NCI-H82 (cell line): Measurements from ENCODE around the gene ADSS2.
A peak's percentile ranks its signal among the peaks of the same experiment; 100 is the strongest.
"Not testable (repeated sequence)": the region's sequence is repeated elsewhere in the genome, so short reads cannot be mapped to it uniquely, and the experiment has no call there.

Source experiments
- DNase-seq: peaks from one replicate; lab custom pipeline; 2025; lab: John Stamatoyannopoulos, UW

ADSS2 gene

DNA sequence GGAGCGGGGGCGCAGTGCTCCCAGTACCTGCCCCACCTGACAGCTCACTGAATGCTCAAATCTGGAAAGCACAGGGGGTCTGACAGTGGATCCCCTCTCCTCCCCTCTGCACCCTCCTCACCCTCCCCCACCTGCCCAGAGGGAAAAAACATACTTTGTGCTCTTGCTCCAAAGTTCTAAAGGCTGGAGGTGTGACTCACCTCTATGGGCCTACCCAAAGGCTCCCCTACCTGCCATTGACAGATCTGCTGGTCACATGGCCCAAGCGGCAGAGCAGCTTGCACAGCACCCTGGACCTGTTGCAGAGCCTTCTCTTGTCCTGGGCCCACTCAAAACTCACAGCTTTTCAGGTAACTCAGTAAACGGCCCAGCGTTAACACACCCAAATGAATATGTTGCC lies 55.7 kb downstream of the ADSS2 start:
- DNase-seq = no peak

DNA sequence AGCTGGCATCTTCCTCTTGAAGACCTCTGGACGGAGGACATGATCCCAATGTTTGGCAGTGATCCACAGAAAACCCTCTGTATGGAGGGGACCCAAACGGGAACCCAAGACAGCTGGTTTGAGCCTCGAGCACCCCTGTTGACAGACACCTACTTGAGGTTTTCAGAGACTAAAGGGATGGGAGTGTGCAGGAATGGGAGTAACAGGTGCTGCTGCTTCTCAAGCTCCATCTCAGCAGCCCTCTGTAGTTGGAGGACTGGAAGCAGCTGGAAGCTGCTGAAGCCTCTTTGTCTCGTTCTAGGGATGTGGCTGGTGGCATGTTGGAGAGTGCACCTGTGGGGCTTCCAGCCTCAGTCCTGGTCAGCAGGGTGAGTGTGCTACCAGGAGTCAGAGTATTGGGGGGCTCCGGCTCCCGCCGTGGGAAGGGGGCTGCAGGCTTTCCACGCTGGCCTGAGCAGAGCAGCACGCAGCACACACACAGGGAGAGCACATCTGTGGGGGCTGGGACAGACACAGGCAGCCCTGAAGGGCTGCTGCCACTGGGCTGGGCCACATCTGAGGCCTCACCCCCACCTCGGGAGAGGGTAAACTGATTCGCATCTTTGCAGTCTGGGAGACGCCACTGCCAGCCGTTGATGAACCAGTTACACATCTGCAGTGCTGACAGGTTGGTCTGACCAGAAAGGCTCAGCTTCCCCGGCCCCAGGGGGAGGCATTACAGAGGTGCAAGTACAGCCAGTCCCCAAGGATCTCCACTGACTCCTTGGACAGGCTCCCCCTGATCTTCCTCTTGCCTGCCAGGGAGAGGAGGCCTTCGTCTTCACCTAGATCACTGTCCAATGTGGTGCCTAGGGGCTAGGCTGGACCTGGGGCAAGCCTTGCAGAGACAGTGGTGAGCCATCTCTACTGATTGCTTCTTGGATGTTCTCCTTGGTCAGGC lies 56.6 kb downstream of the ADSS2 start:
- no peak for DNase-seq

DNA sequence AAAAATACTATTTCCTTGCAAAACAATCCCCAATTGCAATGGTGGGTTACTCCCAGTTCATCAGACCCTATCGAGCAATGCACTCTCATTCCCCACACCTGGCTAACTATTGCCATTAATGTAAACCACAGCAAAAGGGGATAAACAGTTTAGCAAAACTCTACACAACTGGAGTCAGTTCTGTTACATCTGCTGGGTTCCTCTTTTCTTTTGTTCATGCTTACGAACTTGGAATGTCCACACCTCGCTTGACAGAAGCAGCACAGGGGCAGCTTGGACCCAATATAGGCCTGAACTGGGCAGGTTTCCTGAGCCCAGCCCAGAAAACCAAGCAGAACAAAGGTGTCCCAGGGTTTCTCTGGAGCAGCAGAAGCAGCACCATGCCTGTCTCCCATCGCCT lies 57.4 kb downstream of the ADSS2 start:
- no peak for DNase-seq

DNA sequence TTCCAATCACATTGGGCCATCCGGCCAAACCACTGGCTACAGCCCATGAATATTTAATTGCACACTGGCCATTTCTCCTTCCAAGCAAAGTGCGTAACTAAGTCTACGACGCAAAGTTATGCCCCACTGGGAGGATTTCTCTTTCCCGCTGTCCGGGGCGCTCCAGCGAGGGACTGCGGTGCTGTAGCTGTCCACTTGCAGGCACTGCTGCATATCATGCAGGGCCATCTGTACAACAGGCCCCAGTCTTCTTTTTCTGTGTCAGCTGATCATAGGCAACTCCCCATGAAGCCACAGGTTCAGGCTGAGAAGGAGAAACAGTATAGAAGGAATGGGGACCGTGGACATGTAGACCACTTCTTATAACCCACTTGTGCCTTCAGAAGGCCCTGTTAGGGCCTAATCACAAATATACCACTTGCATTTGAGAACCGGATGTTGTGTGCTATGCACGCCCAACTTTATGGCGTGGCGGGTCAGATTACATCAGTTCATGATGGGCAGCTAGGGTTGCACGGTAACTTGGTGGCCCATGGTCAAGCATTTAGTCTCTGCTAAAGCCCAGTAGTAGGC lies 58.0 kb downstream of the ADSS2 start:
- DNase-seq = no peak

DNA sequence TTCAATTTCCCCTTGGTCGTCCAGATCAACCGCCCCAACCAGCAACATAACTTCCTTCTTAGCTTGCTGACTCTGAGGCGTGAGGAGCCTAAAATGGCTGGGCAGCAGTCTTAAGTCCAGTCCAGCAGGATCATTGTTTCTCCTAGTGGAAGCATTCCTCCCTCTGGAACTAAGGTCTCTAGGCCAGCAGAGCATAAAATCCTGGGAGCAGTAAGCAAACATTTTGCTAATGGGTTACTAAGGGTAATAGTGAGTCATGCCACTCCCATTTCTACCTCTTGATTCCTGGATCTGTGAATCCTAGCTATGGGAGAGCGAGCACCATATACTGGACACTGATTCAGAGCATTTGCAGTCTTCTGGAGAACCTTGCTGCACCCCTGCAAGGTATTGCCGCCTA lies 59.9 kb downstream of the ADSS2 start:
- no peak for DNase-seq

DNA sequence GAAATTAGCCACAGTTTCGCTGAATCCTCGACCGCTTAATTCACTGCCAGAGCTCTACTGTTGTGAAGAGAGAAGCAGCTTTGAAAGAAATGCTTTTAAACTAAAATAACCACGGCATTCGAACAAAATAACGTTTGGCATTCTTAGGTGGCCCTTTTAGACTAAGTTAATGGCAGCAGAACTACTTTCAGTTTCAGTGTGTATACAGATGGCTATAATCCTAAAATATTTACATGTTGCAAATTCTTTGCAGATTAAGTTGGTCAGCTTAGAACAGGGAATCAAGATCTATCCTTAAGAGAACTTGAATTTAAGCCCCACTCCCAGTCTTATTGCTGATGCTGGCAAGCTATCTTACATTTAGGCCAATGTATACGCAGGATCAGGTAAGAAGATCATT lies 62.7 kb downstream of the ADSS2 start:
- peak; percentile 61 for DNase-seq

DNA sequence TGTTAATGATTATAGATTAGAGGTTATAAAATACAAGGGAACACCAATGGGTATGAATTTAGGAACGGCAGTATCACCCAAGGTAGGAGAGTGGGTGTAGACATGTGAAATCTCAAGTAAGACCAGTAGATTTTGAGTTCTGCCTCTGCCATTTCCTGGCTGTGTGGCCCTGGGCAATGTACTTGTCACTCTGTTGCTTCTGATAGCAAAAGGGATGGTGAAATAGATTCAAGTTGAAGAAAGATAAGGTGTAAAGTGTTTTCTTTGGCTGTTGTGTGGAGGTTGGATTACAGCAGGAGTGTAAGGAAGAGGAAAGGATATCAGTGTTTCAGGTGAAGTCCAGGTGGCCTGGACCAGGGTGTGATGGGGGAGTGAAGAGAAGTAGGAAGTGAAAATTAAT lies 64.3 kb downstream of the ADSS2 start:
- DNase-seq = no peak

DNA sequence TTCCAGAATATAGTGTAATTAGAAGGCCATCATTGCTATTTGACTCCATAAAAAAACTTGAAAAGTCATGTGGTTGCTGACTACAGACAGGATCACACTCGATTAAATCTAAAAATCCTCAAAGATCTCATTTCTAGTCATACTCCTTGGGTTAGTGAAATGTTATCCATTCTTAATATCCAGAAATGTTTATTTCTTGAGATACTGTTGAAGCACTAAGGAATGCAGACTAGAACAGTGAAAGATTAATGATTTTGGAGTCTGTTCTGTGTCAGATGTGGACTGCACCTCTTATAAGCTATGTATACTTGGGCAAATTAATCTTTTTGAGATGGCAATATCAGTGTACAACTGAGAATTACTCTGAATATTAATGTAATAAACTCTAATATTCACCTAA lies 65.1 kb downstream of the ADSS2 start:
- no peak for DNase-seq

DNA sequence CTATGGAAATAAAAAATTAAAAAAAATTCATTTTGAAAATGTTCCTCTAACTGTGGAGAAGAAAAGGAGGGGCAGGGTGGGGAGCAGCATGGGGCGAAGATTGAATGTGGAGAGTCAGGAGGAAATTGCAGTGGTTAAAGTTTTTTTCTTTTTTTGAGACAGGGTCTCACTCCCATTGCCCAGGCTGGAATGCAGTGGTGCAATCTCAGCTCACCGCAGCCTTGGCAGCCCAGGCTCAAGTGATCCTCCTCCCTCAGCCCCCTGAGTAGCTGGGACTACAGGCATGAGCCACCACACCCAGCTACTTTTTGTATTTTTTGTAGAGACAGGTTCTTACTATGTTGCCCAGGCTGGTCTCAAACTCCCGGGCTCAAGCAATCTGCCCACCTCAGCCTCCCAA lies 67.6 kb downstream of the ADSS2 start:
- DNase-seq = no peak

DNA sequence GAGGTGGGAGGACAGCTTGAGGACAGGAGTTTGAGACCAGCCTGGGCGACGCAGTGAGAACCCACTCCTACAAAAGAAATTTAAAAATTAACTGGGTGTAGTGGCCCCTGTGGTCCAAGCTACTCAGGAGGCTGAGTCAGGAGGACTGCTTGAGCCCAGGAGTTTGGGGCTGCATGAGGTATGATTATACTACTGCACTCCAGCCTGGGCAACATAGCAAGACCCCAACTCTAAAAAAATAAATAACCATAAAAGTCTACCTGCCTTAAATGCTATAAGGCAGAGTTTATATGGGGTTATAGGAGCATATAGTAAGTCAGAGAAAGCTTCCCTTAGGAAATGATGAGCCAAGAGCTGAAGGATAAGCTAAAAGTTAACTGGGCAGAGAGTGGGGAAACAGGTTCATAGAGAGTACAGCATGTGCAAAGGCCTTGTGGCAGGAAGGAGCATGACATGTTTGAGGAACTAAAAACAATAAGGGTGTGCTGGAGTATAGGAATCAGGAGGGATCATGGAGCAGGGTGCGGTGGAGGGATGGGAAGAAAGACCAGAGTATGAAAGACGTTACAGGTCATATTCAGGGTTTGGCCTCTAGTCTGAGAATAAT lies 68.3 kb downstream of the ADSS2 start:
- DNase-seq = peak; percentile 26

DNA sequence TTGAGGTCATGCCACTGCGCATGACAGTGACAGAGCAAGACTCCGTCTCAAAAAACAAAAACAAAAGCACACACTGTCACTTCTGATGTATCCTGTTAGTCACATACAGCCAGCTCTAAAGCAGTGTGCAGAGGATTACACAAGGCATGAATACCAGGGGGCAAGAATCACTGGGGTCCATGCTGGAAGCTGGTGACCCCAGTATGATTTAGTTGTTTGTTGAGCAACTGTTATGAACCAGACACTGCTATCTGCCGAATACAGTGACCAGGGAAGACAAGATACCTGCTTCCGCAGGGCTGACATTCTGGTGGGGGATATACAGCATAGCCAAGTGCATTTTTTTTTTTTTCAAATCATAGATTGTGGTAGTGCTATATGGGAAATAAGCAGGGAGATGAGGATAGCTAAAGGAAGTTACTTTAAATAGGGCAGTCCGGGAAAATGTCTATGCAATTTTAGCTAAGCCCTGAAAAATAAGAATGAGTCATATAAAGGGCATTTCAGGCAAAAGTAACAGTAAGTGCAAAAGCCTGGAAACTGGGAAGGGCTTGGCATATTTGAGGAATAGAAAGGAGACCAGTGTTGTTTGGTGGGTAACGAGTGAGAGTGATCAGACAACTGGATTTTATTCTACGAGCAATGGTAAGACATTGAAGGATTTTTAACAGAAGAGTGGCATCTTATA lies 69.7 kb downstream of the ADSS2 start:
- DNase-seq = no peak

DNA sequence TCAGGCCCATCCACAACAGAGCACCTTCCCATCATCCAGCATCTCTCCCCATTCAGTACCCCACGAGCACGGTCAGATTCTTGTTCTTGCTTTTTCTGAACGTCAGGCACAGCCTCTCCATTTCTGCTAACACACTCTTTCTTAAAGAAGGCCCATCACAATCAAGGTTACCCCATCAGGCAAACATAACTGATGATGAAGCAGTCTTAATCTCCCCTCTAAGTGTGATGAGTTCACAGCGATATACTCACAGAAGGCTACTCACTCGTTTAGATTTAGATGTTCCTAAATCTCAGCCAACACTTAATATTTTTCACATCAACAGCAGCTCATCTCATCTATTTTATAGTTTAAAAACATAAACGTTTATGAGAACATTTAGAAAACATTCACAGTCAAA lies 75.6 kb downstream of the ADSS2 start:
- DNase-seq = no peak

DNA sequence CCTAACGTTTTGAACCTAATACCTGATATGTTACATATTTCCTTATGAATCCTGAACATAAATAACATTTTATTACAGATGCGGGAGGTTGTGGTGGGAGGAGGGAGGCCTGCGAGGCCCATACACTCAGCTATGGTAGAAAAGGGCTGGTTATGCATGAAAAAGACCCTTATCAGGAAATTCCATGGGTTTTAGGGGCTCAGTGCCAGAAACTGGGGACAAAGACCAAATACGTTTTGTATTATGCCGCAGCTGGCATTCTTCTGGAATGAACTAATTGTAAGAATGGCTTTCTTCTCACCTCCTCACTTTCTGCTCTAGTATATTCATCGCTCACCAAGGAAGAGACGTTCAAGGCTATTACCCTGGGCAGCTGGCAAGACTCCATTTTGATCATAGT lies 76.7 kb downstream of the ADSS2 start:
- no peak for DNase-seq

DNA sequence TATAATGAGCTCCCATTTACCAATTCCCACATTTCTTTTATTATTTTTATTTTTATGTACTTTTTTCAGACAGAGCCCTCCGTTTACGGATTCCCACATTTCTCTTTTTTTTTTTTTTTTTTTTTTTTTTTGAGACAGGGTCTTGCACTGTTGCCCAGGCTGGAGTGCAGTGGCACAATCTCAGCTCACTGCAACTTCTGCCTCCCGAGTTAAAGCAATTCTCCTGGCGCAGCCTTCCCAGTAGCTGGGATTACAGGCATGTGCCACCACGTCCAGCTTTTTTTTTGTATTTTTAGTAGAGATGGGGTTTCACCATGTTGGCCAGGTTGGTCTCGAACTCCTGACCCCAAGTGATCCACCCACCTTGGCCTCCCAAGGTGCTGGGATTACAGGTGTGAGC lies 77.2 kb downstream of the ADSS2 start:
- DNase-seq = not testable (repeated sequence)

DNA sequence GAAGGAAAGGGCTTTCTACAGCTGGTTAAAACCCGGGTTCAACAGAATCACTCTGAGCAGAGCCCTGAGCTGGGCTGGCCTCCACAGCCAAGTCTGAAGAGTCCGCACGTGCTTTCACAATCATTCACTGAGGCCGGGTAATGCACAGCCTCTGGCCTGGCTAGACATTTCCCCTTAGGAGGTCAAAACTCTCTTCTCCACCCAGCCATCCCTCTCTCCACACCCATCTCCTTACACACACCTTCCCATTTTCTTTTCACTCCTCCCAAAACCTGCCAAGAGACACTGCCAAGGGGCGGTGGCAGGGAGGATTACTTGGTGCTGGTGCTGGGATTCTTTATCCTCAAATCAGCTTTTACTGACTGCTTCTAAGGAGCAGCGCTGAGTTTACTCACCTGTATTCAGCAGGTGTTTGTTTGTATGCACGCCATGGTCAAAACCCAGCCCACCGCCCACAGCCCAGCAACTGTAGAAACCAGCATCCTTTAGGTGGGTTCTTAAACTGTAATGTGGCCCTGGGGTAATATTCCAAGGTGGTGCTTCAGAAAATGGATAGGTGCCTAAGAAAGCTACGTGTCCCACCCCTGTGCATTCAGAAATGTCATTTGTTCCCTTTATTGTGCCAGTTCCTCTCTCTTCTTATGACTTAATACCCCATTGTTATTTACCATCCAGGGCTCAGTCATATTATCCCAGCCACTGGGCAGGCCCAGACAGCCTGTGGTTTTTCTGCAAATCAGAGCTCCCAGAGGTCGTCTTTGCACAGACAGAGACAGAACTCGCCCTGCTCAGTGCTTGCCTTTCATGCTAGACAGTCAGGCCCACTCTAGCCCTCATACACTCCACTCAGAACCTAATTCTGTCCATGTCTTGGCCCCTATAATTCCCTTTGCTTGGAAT lies 80.2 kb downstream of the ADSS2 start:
- DNase-seq = no peak

DNA sequence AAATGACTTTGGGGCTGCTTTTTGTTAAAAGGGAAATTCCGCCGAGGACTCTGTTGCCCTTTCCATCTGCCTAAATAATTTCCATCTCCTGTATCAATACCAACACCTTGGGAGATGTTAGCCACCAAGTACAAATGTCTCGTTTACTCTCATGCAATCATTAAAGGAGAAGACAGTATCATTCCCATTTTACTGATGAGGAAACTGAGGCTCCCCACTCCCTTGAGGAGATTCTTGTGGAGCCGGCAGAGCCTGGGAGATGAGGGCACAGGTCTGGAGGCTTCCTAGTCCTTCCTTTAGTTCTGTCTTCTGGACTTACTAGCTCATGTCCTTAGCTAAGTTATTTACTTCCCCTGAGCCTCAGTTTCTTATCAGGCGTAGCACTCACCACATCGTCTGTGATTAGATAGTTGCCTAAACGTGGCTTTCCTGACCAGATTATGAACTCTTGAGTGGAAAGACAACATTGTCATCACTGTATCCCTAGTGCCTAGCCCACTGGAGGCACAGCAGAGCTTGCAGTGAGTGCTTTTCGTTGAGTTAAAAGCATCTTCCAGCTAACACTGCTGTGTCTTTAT lies 81.6 kb downstream of the ADSS2 start:
- DNase-seq = no peak

DNA sequence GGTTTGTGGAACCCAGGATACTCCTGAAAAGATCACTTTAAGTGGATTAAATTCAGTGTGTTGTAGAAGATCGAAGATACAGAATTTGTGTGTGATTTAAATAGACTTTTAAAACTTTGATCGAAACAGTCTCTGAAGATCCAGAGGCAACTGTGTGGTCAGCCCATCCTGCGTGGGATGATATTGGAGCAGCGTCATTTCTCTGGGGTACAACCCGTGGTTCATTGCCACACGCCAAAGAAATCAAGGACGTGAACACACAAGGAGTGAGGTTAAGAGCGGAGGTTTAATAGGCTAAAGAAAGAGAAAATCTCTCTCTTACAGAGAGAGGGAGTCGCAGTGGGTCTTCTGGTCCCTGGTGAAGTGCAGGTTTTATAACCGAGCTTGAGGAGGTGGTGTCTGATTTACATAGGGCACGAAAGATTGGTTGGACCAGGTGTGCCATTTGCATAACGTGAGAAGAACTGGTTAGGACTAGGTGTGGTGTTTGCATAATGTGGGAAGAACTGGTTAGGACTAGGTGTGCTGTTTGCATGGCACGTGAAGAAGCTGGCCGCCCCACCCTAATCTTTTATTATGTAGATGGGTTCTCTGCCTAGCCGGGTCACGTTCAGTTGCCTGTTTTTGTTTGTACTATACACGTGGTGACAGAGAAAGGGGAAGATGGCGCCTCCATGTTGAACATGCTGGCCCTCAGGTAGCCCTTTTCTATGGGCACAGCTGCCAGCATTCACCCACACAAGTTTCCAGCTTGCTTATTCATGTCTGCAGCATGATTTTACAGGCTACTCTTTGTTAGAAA lies 82.3 kb downstream of the ADSS2 start:
- no peak for DNase-seq

DNA sequence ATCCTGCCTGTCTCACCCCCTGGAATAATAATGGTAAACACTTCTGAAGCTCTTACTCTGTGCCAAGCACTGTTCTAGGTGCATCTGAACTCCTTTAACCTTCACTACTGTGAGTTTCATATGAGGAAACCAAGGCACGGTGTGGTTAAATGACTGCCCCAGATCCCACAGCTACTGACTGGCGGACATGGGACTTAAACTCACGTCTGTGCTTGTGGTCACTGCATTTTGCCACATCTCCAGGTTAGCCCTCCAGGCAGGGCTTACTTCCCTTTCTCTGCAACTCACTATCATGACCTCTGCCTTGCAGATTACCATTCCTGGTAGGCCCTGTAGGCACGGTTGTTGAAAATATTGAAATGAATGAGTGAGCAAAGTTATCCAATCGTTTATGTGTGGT lies 83.4 kb downstream of the ADSS2 start:
- no peak for DNase-seq

DNA sequence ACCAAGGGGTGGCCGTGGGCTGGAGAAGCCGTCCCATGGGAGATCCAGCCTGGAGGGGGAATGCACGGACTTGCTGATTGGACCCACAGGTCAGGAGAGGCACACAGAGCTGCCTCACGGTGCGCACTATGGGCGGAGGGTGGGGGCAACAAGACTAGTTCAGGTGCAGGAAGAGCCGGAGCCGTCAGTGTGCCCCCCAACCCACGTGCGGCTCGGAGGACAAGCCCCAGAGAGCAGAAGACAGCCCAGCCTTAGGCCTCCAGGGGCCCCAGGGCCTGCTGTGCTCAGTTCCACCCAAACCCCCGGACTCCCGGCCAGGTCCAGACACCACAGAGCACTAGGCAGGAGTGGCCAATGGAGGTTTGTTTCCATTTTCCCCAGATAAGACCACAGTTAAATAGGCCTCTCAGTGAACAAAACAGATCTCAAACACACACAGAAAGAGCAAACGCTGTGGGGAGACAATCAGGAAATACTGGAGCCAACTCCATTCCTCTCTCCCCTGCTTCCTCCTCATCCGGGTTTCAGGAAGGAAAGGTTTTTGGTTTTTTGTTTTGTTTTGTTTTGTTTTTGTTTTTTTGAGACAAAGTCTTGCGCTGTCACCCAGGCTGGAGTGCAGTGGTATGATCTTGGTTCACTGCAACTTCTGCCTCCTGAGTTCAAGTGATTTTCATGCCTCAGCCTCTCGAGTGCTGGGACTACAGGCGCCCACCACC lies 84.2 kb downstream of the ADSS2 start:
- DNase-seq = no peak

DNA sequence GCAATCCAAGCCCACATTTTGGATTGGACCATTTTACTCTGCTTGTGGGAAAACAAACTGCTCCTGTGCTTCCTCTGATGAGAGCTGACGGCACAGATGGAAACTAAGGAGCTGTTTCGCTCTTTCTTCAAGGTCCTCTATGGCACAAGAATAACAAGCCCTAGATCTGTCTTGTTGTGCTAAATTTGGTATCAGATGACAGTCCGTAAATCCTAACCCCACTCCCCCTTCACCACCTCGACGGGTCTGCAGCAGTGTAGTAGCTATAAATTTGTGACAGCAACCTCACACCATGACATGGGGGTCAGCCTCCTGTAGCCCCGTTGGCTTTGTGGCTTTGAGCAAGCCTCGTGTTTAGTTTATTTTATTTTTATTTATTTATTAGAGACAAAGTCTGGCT lies 85.9 kb downstream of the ADSS2 start:
- no peak for DNase-seq
